K562 (cell line): ENCODE measurements around the gene NUP160. TPM values are rescaled to one million over a fixed set of nuclear protein-coding genes. Genes with fewer than 3 reads are reported as not detected.

Source experiments
- ATAC-seq: fragments of 200-7000 bp; cut with Tn5 transposase; 3 replicates; pipeline ENCODE4 v1.9.1; 2020; ENCODE audit warnings: moderate library complexity
- BruUV-seq: library from RNA; stranded (reverse); fragments of 400-500 nt; replicated peaks from 2 replicates; lab custom pipeline; 2021; lab: Mats Ljungman, UMichigan
- CTCF ChIA-PET: fragments of 300-600 bp; formaldehyde crosslinking; extraction: SDS; loops from one replicate; lab custom pipeline; 2021; ENCODE audit warnings: low intra/inter-chr PET ratio; lab: Yijun Ruan, JAX
- POLR2A ChIA-PET: fragments of 300-600, 350-650 bp; sonication (Branson Sonifier 250); formaldehyde crosslinking; extraction: SDS; loops from one replicate; lab custom pipeline; 2021; ENCODE audit warnings: antibody characterized with exemption, inconsistent platforms; lab: Yijun Ruan, JAX
- DNase-seq, 4 experiments: peaks; one replicate each; pipeline versions ENCODE4 v3.0.0 to v3.0.0-alpha.2; 2011 to 2018; ENCODE audit warnings: low spot score in 3 of 4, mixed read lengths in 3 of 4; ENCODE audit errors: extremely low read depth in 1 of 4
- FAIRE-seq: peaks from 2 replicates; lab custom pipeline; 2011; peaks lifted over from hg19 to GRCh38; lab: Jason Lieb, UNC
- H2AFZ ChIP-seq: 2 replicates; pipeline ENCODE4 v1.6.0; 2011; ENCODE audit warnings: low read depth, low read length, control low read depth, inconsistent platforms
- H3K27ac ChIP-seq: fragments of 200-600 bp; 3 replicates; pipeline ENCODE4 v1.8.0; 2011; ENCODE audit warnings: low read depth, mild to moderate bottlenecking, control low read depth, inconsistent platforms, low read length, moderate library complexity, mixed read lengths; ENCODE audit errors: extremely low read depth
- H3K27me3 ChIP-seq, 2 experiments: fragments of 300-600 bp in 1 of 2; 2 replicates in 1 of 2; 3 replicates in 1 of 2; pipeline versions ENCODE4 v1.6.0 to v1.8.0; 2011; ENCODE audit warnings: inconsistent platforms in 2 of 2, low read length in 2 of 2, mild to moderate bottlenecking in 1 of 2, mixed read lengths in 1 of 2, moderate library complexity in 1 of 2; ENCODE audit not compliant: control insufficient read depth in 2 of 2, insufficient read depth in 2 of 2
- H3K36me3 ChIP-seq: fragments of 300-600 bp; 3 replicates; pipeline ENCODE4 v1.8.0; 2011; ENCODE audit warnings: mild to moderate bottlenecking, low read length, inconsistent platforms; ENCODE audit not compliant: control insufficient read depth, insufficient read depth
- H3K4me1 ChIP-seq, 2 experiments: fragments of 200-600 bp in 1 of 2; replicated peaks in 1 of 2; 2 replicates in 1 of 2; 3 replicates in 1 of 2; pipeline versions ENCODE4 v1.5.1 to v1.8.0; 2011; ENCODE audit warnings: inconsistent platforms in 2 of 2, low read length in 2 of 2, mild to moderate bottlenecking in 1 of 2, mixed read lengths in 1 of 2, moderate library complexity in 1 of 2; ENCODE audit not compliant: control insufficient read depth in 2 of 2, insufficient read depth in 2 of 2
- H3K4me2 ChIP-seq: 2 replicates; pipeline ENCODE4 v1.6.1; 2011; ENCODE audit warnings: low read length, control low read depth, inconsistent platforms, mixed read lengths; ENCODE audit not compliant: insufficient read depth
- H3K4me3 ChIP-seq: fragments of 200-600 bp; sonication (generic), shearing (Covaris generic); 2 replicates; pipeline ENCODE4 v1.5.1; 2016; ENCODE audit warnings: control low read depth, inconsistent platforms
- H3K79me2 ChIP-seq: fragments of 200-600 bp; 3 replicates; pipeline ENCODE4 v1.8.0; 2011; ENCODE audit warnings: low read length, inconsistent platforms; ENCODE audit not compliant: control insufficient read depth, insufficient read depth
- H3K9ac ChIP-seq, 2 experiments: 2 replicates each; pipeline versions ENCODE4 v1.6.0 to v1.6.1; 2011; ENCODE audit warnings: low read depth in 2 of 2, low read length in 2 of 2, control low read depth in 1 of 2, inconsistent platforms in 1 of 2, mild to moderate bottlenecking in 1 of 2, mixed read lengths in 1 of 2; ENCODE audit not compliant: insufficient read depth in 1 of 2
- H3K9me1 ChIP-seq: one replicate; pipeline ENCODE4 v1.6.0; 2011; ENCODE audit warnings: inconsistent platforms, mild to moderate bottlenecking, low read length, moderate library complexity; ENCODE audit not compliant: control insufficient read depth, insufficient read depth
- H3K9me3 ChIP-seq: replicated peaks from 2 replicates; pipeline ENCODE4 v1.5.1; 2011; ENCODE audit warnings: low read depth, low read length, inconsistent platforms; ENCODE audit not compliant: control insufficient read depth, insufficient read depth
- H4K20me1 ChIP-seq: replicated peaks from 2 replicates; pipeline ENCODE4 v1.6.1; 2011; ENCODE audit warnings: low read length, inconsistent platforms, mixed read lengths; ENCODE audit not compliant: control insufficient read depth, insufficient read depth
- BRD9 ChIP-seq: fragments of 450-650 bp; IDR thresholded peaks from 2 replicates; pipeline ENCODE4 v1.6.1; 2018; ENCODE audit warnings: low read depth; ENCODE audit not compliant: partially characterized antibody
- ETV6 ChIP-seq, 3 experiments: fragments of 150-350 bp in 1 of 3; sonication (generic) in 1 of 3; formaldehyde crosslinking in 1 of 3; IDR thresholded peaks; 2 replicates each; pipeline versions ENCODE4 v1.6.1 to v1.8.0; 2014 to 2022; ENCODE audit warnings: borderline replicate concordance in 2 of 3, low read depth in 2 of 3, antibody characterized with exemption in 1 of 3, low read length in 1 of 3, mild to moderate bottlenecking in 1 of 3, missing genetic modification reagents in 1 of 3
- GTF3C2 ChIP-seq: IDR thresholded peaks from 3 replicates; pipeline ENCODE4 v1.6.1; 2011; ENCODE audit warnings: borderline replicate concordance, mild to moderate bottlenecking, moderate library complexity; ENCODE audit not compliant: insufficient read length; ENCODE audit errors: extremely low read depth
- ILF3 ChIP-seq: fragments of 450-650 bp; IDR thresholded peaks from 2 replicates; pipeline ENCODE4 v1.6.1; 2018; ENCODE audit warnings: antibody characterized with exemption, mild to moderate bottlenecking, moderate library complexity, borderline replicate concordance
- JUNB ChIP-seq: fragments of 450-650 bp; formaldehyde crosslinking; conservative IDR thresholded peaks from 2 replicates; pipeline ENCODE4 v1.4.0; 2020; ENCODE audit warnings: mild to moderate bottlenecking
- MCM7 ChIP-seq, 2 experiments: fragments of 450-650 bp; IDR thresholded peaks; 2 replicates each; pipeline ENCODE4 v1.6.1; 2016 to 2018
- PRDM10 ChIP-seq: fragments of 450-650 bp; IDR thresholded peaks from 2 replicates; pipeline ENCODE4 v1.6.1; 2018; ENCODE audit not compliant: partially characterized antibody
- TAF7 ChIP-seq: fragments of 450-650 bp; IDR thresholded peaks from 2 replicates; pipeline ENCODE4 v1.6.1; 2016; ENCODE audit warnings: missing genetic modification characterization, missing compliant biosample characterization
- USF2 ChIP-seq: sonication (generic); formaldehyde crosslinking; IDR thresholded peaks from 2 replicates; pipeline ENCODE4 v1.5.0; 2020; ENCODE audit warnings: missing genetic modification reagents
- ZNF239 ChIP-seq: fragments of 250-450 bp; sonication (Bioruptor Pico); IDR thresholded peaks from 2 replicates; pipeline ENCODE4 v1.4.0; 2020; ENCODE audit warnings: mild to moderate bottlenecking
- ZNF24 ChIP-seq: fragments of 450-650 bp; IDR thresholded peaks from 2 replicates; pipeline ENCODE4 v1.6.1; 2016
- ZNF561 ChIP-seq: fragments of 450-650 bp; formaldehyde crosslinking; conservative IDR thresholded peaks from 2 replicates; pipeline ENCODE4 v1.4.0; 2020; ENCODE audit warnings: mild to moderate bottlenecking, moderate library complexity
- ZNF589 ChIP-seq: fragments of 200-800 bp; sonication (Bioruptor generic); IDR thresholded peaks from 2 replicates; pipeline ENCODE4 v1.6.1; 2016; ENCODE audit warnings: low read depth, missing genetic modification characterization, missing compliant biosample characterization
- WGBS: fragments of 100-300 bp; shearing (Covaris generic); methylation state at CpG from one replicate; pipeline ENCODE4 v1.1.6; 2016; ENCODE audit warnings: low coverage, mixed read lengths; ENCODE audit not compliant: insufficient coverage; ENCODE audit errors: missing lambda C conversion rate; 5-methylcytosine and 5-hydroxymethylcytosine counted together
- in situ Hi-C: fragments of 300-500 bp; cut with MboI; formaldehyde crosslinking; loops from 4 replicates; pipeline ENCODE4 v1.15.0; 2018; ENCODE audit warnings: inconsistent platforms, mixed read lengths
- intact Hi-C: fragments of 100-400 bp; cut with micrococcal nuclease; formaldehyde crosslinking; loops from 2 replicates; pipeline ENCODE4 v1.14.2; 2022
- polyA plus RNA-seq, 8 experiments: library from polyadenylated mRNA; depleted of rRNA in 4 of 8; stranded (reverse) in 5 of 8; unstranded in 3 of 8; fragments of >200 nt; fragmentation: Nextera tagmentation in 2 of 8; fragmentation: Illumina TruSeq in 1 of 8; extraction: Ambion mirVana in 2 of 8; extraction: Trizol in 1 of 8; gene quantifications; 2 replicates each; pipeline versions ENCODE4 v1.2.1 to v1.2.3, GENCODE V29; 2011 to 2014; ENCODE audit warnings: inconsistent platforms in 1 of 8, missing spikeins in 1 of 8
- total RNA-seq, 7 experiments: library from RNA; depleted of rRNA in 6 of 7; stranded (reverse); fragments of >200 nt in 6 of 7; fragmentation: Illumina TruSeq in 2 of 7; extraction: Trizol in 2 of 7; gene quantifications; 2 replicates each; pipeline versions ENCODE4 v1.2.1 to v1.2.3, GENCODE V29; 2011 to 2021; ENCODE audit warnings: low replicate concordance in 1 of 7

NUP160 gene
- total and polyA plus RNA-seq, 9 of the 15 experiments (the other 6 are each of a cell fraction or from before 2014, with no cell fraction given) = 41.5 to 112 (median 65.0) TPM

GRCh38 chr11:47791774-47792430, 56.2 kb downstream of the NUP160 start:
- DNase-seq (no peak), FAIRE-seq (no peak), ATAC-seq (no peak)
- no peaks in the 10 kb centered on the region for H3K79me2 ChIP-seq
- BruUV-seq = no TSS peak
- no peaks in the 10 kb centered on the region for H3K4me1 ChIP-seq
- H3K36me3 ChIP-seq = peaks cover 94% of the 10 kb centered on the region
- H2AFZ ChIP-seq = no peak overlapping the region
- no peaks in the 10 kb centered on the region for H4K20me1 ChIP-seq
- no peak overlapping the region for H3K4me2 ChIP-seq
- H3K27me3 ChIP-seq = no peaks in the 10 kb centered on the region
- no peaks in the 10 kb centered on the region for H3K9me3 ChIP-seq
- H3K9ac ChIP-seq = no peak overlapping the region
- in situ Hi-C loops (no loop called here), intact Hi-C loops (no loop called here)
- H3K27ac ChIP-seq = no peak overlapping the region
- WGBS = 99% methylated on average over 4 of the region's 4 CpGs
- H3K9me1 ChIP-seq = no peaks in the 10 kb centered on the region
- ChIA-PET POLR2A (interaction anchor here (0.6 to 1.1 kb wide), 2 partner anchors 13 to 76 kb away, joined by 3 read pairs; partner anchors contain the start of gene AGBL2), CTCF (no interaction called here)
- no peak overlapping the region for H3K4me3 ChIP-seq
- TF ChIP-seq PRDM10 (no peak), GTF3C2 (no peak), USF2 (CRISPR knock-in tag) (no peak), ZNF24 (no peak), ILF3 (no peak), ZNF239 (CRISPR knock-in tag) (no peak), ZNF561 (CRISPR knock-in tag) (no peak), ETV6 (IDR thresholded peaks at IDR 0.05; ENCODE audit: borderline replicate concordance in 1 of 2, low read depth in 2 of 2, low read length in 1 of 2) (no peak), ETV6 (CRISPR knock-in tag; IDR thresholded peaks at IDR 0.05; ENCODE audit: borderline replicate concordance) (no peak), MCM7 (IDR thresholded peaks at IDR 0.05) (no peak), JUNB (CRISPR knock-in tag) (no peak), BRD9 (no peak), ZNF589 (CRISPR knock-in tag) (no peak), TAF7 (no peak)
